ENCODE measurements around the gene PRKCB.

GRCh38 chr16:24170407-24170806 is 334.6 kb downstream of the PRKCB start:
- TF ChIP-seq CTCF (IDR thresholded peaks at IDR 0.05) (no peak), POLR2A (IDR thresholded peaks at IDR 0.05) (no peak)
